Stimulated activated CD4-positive, alpha-beta T cell treated with anti-CD3 and anti-CD28 coated beads, Interleukin-2, amount 100 ng/mL, for 24 hours (primary cell): ENCODE results near the gene DMRTC1.
"Not testable (repeated sequence)": the region's sequence is repeated elsewhere in the genome, so short reads cannot be mapped to it uniquely, and the experiment has no call there.

Experiments
- DNase-seq, 2 donors: peaks; one replicate each; pipeline ENCODE4 v3.0.0-alpha.2; 2020

Gene DMRTC1, protein sequence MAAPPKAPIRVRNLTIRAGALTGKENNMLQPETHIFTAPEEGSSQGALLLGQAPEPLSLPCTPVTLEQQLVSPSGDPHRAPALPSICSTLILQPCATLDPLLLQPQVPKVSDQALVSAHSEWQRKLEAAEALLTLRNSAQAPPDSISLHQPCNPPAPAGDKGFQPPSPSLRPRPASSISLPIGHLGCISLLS

DNA sequence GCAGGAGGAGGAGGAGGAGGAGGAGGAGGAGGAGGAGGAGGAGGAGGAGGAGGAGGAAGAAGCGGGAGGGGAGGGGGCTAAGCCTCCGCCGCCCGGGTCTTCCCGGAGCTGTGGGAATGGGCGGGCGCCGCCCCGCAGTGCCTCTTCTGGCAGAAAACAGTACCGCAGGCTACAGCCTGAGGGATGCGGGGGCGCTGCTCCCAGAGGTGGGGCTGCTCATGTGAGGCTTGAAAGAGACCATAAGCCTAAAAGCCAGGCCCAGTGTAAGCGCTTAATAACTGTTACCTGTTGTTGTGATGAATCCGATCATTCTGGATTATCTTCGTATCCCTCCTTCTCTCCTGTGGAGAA is at the start of gene DMRTC1:
Gene DMRTC1, minus strand, starts transcription at position 19 of the 351 bp plus-strand sequence. CDS start 68,143 bp downstream, outside the sequence.
- not testable (repeated sequence) for DNase-seq

DNA sequence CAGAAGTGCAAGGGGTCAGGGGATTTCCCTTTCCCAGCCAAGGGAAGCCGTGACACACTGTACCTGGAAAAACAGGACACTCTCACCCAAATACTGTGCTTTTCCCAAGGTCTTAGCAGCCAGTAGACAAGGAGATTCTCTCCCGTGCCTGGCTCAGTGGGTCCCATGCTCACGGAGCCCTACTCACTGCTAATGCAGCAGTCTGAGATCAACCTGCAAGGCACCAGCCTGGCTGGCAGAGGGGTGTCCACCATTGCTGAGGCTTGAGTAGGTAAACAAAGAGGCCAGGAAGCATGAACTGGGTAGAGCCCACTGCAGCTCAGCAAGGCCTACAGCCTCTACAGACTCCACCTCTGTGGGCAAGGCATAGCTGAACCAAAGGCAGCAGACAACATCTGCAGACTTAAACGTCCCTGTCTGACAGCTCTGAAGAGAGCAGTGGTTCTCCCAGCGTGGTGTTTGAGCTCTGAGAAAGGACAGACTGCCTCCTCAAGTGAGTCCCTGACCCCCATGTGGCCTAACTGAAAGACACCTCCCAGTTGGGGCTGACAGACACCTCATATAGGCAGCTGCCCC is 37.3 kb upstream of the DMRTC1 start:
- DNase-seq = not testable (repeated sequence)

DNA sequence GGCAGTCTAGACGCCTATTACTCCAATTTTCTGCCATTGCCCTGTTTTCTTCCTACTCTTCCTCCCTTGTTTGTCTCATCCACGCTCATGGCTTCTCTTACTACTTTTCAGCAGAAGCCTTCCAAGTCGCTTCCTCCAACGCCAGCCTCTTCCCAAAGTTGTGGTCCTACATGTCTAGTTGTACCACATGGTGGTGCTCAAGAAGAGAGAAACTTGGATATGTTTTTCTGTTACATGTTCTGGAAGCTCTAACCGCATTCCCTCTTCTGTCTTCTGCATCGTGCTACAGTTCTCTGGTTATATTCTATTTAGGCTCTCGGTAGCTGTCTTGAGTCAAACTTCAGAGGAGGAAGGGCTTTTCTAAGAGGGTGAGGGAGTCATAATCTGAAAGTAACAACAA is 31.2 kb upstream of the DMRTC1 start:
- DNase-seq = not testable (repeated sequence)

DNA sequence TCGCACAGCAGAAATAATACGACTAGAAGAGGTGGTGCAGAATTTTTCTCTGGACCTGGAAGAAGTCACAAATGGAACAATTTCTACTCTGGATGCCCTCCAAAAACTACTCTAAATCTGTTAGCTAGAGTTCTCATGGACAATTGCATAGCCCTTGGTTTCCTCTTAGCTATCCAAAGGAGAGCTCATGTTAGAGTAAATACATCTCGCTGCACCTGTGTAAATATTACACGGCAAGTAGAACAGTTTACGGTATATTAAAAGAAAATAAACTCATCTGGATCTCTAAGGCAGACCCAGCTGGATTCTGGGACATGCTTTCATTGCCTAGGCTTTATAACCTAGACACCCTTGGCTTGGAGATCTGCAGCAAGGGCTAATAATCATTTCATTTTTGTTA is 28.2 kb upstream of the DMRTC1 start:
- DNase-seq = not testable (repeated sequence)

DNA sequence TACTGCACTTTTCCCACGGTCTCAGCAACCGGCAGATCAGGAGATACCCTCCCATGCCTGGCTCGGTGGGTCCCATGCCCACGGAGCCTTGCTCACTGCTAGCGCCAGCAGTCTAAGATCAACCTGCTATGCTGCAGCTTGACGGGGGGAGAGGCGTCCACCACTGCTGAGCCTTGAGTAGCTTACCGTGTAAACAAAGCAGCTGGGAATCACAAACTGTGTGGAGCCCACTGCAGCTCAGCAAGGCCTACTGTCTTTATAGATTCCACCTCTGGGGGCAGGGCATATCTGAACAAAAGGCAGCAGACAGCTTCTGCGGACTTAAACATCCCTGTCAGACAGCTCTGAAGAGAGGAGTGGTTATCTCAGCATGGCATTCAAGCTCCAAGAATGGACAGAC is 16.3 kb upstream of the DMRTC1 start:
- DNase-seq = not testable (repeated sequence)

DNA sequence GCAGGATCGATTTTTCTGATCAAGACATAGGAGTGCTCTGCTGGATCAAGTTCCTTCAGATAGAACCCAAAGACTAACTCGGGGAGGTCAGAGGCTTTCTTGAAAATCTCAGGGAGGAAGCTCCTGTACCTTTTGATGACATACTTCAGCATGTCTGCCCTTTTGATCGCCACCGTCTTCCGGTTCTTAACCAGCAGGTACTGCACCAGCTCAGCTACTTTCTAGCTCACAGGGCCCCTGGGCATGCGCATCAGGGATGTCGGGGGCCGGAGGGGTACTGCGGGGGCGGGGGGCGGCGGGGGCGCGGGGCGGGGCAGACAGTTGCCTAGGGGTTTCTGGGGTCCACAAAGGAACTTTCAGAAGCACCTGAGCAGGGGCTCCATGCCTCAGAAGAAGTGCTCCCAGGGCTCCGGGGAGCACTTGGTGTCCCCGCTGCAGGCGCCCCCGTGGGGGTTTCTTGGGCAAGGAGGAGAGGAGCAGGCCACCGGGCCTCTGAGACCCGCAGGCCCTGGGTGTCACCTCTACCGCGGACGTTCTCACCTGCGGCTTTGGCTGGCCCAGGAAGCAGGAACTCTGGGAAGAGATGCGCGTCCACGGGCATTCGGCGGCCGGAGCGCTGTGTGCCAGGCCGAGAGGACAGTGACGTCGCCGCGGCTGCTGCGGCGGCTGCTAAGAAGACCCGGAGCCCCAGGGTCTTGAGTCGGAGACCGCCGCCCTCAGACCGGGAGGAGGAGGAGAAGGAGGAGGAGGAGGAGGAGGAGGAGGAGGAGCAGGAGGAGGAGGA is 410 bp downstream of the DMRTC1 start:
- not testable (repeated sequence) for DNase-seq

DNA sequence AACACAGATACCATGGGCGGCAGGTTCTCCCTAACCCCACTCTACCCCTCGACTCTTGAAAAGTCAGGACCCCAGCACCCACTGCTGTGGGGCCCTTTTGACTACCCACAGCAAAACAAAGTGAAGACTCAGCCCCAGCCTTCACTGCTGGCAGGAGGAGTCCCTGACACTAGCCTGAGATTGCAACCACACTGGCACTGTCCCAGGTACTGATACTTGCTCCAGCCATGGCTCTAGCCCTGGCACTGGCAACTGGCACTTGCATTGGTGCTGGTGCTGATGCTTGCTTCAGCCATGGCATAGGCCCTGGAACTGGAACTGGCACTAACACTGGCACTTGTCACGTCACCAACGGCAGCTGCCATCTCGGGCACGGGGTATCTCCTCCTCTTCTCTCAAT is 1.4 kb downstream of the DMRTC1 start:
- not testable (repeated sequence) for DNase-seq

DNA sequence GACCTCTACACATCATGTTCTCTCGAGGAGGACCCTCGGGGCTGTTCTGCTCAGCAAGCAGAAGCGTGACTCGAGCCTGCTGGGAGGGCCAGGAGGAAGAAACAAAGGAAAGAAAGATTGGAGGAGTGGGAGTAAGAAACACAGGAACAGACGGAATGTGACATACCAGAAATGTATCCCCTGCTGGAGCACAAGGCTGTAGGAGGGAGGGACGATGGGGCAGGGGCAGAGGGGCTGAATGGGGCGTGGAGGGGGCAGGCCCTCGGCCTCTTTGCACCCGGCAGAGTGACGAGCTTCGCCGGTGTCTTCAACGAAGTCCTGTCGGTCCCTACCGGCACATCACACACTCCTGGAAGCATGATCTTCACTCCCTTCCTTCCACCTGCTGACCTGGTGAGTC is 5.7 kb downstream of the DMRTC1 start, which contains the start of gene FAM236A:
Gene FAM236A, plus strand, starts transcription at position 301 of the 400 bp plus-strand sequence. Its CDS starts 57 bp downstream, at position 358.
- DNase-seq = not testable (repeated sequence)

DNA sequence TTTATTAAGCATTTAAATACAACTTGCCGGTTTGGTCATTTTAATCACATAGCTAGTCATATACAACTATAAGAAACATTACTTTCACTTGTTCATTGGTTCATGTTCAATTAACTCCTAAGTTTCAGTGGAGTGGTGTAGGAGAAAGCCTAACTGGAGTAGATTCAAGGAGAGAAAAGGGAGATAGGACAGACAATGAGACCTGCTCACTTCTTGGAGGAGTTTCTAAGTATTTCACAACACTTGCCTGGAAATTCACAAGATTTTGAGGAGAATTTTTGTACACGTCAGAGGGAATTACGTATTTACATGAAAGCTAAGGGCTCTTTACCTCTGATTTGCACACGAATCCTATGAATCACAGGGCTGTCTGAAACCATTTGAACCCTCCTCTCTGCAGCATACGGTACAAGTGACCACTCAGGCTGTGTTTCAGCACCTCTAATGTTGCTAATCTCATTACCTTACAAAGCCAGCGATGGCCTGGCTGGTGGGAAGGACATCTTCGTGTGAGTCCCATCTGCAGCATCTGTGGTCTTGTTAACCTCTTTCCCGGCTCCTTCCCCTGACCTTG is 6.7 kb downstream of the DMRTC1 start:
- DNase-seq = not testable (repeated sequence)

DNA sequence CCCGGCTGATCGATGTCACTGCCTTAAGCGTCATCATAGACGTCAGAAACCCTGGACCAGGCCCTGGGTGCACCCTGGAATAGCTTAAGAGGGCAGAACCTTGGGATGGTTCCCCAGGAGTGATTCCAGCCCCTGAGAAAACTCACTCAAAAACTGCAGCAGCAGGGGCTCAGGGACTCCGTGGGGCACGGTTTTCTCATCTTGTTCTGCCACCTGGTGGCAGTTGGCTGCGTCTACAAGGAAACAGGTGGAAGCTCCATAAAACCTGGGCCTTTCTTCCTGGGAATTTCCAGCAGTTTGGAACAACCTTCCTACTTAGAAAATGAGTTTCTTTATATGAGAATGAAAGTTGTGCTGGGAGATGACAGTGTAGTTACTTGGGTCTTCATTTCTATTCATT is 7.2 kb downstream of the DMRTC1 start:
- not testable (repeated sequence) for DNase-seq

DNA sequence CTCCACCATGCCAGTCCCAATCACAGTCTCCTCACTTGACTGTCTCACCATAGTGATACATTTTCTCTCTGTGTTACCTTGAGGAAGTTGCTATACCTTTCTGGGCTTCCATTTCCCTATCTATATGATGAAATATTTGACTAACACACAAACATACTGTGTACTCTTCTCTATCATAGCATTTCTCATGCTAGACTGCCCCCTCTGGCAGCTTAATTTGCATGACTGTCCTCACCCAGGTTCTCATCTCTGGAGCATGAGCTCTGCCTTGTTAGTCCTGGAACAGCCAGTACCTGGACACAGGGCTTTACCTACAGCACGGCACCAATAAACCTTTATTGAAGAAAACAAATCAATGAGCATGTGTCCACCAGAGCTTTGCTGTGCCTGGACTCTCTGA is 11.4 kb downstream of the DMRTC1 start:
- not testable (repeated sequence) for DNase-seq

DNA sequence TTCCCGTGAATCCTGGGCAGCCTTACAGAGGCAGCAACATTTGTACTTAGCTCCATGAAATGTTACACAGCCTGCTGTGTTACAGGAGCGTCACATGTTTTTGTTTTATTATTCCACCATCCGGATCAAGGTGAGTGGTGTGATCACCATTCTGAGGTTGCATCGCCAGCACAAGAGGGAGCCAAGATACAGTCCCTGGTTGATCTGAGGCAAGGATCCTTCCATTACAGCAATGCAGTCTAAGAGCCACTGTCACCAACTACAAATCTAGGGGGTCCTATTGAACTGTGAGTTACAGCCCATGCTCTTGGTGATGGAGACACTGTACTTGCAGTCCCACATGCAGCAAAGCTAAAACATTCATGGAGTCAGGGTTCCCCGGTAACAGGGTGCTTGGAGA is 27.5 kb downstream of the DMRTC1 start:
- DNase-seq = not testable (repeated sequence)

DNA sequence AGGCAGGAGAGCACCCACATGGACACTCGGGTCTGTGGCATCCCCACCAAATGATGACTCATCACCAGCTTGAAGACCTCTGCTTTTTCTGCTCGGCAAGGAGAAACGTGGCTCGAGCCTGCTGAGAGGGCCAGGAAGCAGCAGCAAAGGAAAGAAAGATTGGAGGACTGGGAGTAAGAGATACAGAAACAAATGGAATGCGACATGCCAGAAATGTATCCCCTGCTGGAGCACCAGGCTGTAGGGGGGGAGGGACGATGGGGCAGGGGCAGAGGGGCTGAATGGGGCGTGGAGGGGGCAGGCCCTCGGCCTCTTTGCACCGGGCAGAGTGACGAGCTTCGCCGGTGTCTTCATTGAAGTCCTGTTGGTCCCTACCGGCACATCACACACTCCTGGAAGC is 31.3 kb downstream of the DMRTC1 start, which contains the start of gene FAM236C:
Gene FAM236C, plus strand, starts transcription at position 301 of the 400 bp plus-strand sequence. CDS start 100 bp downstream, outside the sequence.
- not testable (repeated sequence) for DNase-seq

DNA sequence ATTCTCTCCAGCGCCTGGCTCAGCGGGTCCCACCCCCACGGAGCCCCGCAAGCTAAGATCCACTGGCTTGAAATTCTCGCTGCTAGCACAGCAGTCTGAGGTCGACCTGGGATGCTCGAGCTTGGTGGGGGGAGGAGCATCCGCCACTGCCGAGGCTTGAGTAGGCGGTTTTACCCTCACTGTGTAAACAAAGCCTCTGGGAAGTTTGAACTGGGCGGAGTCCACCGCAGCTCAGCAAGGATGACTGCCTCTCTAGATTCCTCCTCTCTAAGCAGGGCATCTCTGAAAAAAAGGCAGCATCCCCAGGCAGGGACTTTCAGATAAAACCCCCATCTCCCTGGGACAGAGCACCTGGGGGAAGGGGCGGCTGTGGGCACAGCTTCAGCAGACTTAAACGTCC is 53.9 kb downstream of the DMRTC1 start:
- DNase-seq = not testable (repeated sequence)

DNA sequence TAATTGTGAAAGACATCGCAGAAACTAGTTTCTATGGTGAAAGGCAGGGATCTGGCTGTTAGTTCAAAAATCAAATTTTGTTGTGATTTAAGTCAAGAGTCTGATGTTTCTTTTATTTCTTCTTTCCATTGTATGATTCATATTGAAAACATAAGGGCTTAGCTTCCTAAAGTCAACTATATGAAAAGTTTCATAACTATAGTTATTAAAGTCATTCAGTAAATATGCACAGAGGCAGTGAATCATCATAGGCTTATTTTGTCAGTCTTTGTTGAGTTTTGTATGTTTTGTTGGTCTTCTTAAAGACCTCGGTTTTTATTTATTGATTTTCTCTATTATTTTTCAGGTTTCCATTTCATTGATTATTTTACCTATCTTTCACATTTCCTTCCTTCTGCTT is 60.7 kb downstream of the DMRTC1 start:
- not testable (repeated sequence) for DNase-seq

DNA sequence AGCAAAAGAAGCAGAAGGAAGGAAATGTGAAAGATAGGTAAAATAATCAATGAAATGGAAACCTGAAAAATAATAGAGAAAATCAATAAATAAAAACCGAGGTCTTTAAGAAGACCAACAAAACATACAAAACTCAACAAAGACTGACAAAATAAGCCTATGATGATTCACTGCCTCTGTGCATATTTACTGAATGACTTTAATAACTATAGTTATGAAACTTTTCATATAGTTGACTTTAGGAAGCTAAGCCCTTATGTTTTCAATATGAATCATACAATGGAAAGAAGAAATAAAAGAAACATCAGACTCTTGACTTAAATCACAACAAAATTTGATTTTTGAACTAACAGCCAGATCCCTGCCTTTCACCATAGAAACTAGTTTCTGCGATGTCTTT is 106.1 kb downstream of the DMRTC1 start:
- DNase-seq = not testable (repeated sequence)

DNA sequence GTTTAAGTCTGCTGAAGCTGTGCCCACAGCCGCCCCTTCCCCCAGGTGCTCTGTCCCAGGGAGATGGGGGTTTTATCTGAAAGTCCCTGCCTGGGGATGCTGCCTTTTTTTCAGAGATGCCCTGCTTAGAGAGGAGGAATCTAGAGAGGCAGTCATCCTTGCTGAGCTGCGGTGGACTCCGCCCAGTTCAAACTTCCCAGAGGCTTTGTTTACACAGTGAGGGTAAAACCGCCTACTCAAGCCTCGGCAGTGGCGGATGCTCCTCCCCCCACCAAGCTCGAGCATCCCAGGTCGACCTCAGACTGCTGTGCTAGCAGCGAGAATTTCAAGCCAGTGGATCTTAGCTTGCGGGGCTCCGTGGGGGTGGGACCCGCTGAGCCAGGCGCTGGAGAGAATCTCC is 112.9 kb downstream of the DMRTC1 start:
- DNase-seq = not testable (repeated sequence)
